ENCODE data around the gene DENND1A.
A peak's percentile ranks its signal among the peaks of the same experiment; 100 is the strongest.

DENND1A gene

GRCh38 chr9:123933440-123934212, 3.7 kb upstream of the DENND1A start:
- peak in 1 of 2 experiments; percentile 64; a peak in 2 of 4 replicates for TF ChIP-seq REST (IDR thresholded peaks at IDR 0.05; ENCODE audit: insufficient read depth in 1 of 2, low read depth in 2 of 2, low read length in 2 of 2)
- no peak for TF ChIP-seq TAF1 (IDR thresholded peaks at IDR 0.05; ENCODE audit: borderline replicate concordance, insufficient read depth, low read length)

GRCh38 chr9:123929177-123929869, 603 bp downstream of the DENND1A start:
- TF ChIP-seq TAF1 (IDR thresholded peaks at IDR 0.05; ENCODE audit: borderline replicate concordance, insufficient read depth, low read length) (no peak), POLR2AphosphoS5 (IDR thresholded peaks at IDR 0.05; ENCODE audit: low read depth, low read length) (no peak), REST (IDR thresholded peaks at IDR 0.05; ENCODE audit: insufficient read depth in 1 of 2, low read depth in 2 of 2, low read length in 2 of 2) (no peak), SIN3A (IDR thresholded peaks at IDR 0.05; ENCODE audit: borderline replicate concordance, insufficient read depth, low read length) (no peak), FOXP2 (optimal IDR thresholded peaks at IDR 0.05; ENCODE audit: borderline replicate concordance, extremely low read depth, extremely low read length, insufficient read depth) (no peak)

- TF ChIP-seq FOXP2 (optimal IDR thresholded peaks at IDR 0.05; ENCODE audit: borderline replicate concordance, extremely low read depth, extremely low read length, insufficient read depth) = no peak
- no peak for TF ChIP-seq REST (IDR thresholded peaks at IDR 0.05; ENCODE audit: insufficient read depth in 1 of 2, low read depth in 2 of 2, low read length in 2 of 2)
- TF ChIP-seq TAF1 (IDR thresholded peaks at IDR 0.05; ENCODE audit: borderline replicate concordance, insufficient read depth, low read length) = no peak
- no peak for TF ChIP-seq SIN3A (IDR thresholded peaks at IDR 0.05; ENCODE audit: borderline replicate concordance, insufficient read depth, low read length)
- TF ChIP-seq POLR2AphosphoS5 (IDR thresholded peaks at IDR 0.05; ENCODE audit: low read depth, low read length) = no peak
Measured at GRCh38 chr9:123928533-123929176, 1.3 kb downstream of the DENND1A start.

GRCh38 chr9:123927625-123928532, 2.0 kb downstream of the DENND1A start:
- TF ChIP-seq TAF1 (IDR thresholded peaks at IDR 0.05; ENCODE audit: borderline replicate concordance, insufficient read depth, low read length) = no peak
- no peak for TF ChIP-seq FOXP2 (optimal IDR thresholded peaks at IDR 0.05; ENCODE audit: borderline replicate concordance, extremely low read depth, extremely low read length, insufficient read depth)
- no peak for TF ChIP-seq SIN3A (IDR thresholded peaks at IDR 0.05; ENCODE audit: borderline replicate concordance, insufficient read depth, low read length)
- TF ChIP-seq REST (IDR thresholded peaks at IDR 0.05; ENCODE audit: insufficient read depth in 1 of 2, low read depth in 2 of 2, low read length in 2 of 2) = peak; percentile 71 to 90

All from PFSK-1 (cell line).